Measurements from ENCODE around the gene TRPM2.

- TF ChIP-seq CTCF (IDR thresholded peaks at IDR 0.05; ENCODE audit: borderline replicate concordance, extremely low read depth, low read length, poor library complexity, severe bottlenecking) (no peak), EZH2 (IDR thresholded peaks at IDR 0.05; ENCODE audit: borderline replicate concordance, low read depth, low read length, severe bottlenecking) (no peak)
These were observed 45.9 kb downstream of the TRPM2 start for GRCh38 chr21:44399151-44399954.

All from DND-41 (cell line).